Hepatocyte (in vitro differentiated cells): ENCODE data around the gene CCDC127. TPM values are rescaled to one million over a fixed set of nuclear protein-coding genes. Genes with fewer than 3 reads are reported as not detected.

Experiments used
- DNase-seq: peaks from one replicate; pipeline ENCODE4 v3.0.0-alpha.2; 2016; ENCODE audit warnings: low spot score
- H2AFZ ChIP-seq: fragments of 200-600 bp; sonication (generic); 2 replicates; pipeline ENCODE4 v1.6.0; 2016; ENCODE audit warnings: antibody characterized with exemption, mild to moderate bottlenecking
- H3K27ac ChIP-seq: fragments of 200-600 bp; sonication (generic); 2 replicates; pipeline ENCODE4 v1.5.1; 2016; ENCODE audit warnings: mild to moderate bottlenecking
- H3K27me3 ChIP-seq: fragments of 200-600 bp; sonication (generic); 2 replicates; pipeline ENCODE4 v1.6.1; 2016
- H3K36me3 ChIP-seq: fragments of 200-600 bp; sonication (generic); replicated peaks from 2 replicates; pipeline ENCODE4 v1.5.1; 2016; ENCODE audit warnings: low read depth; ENCODE audit not compliant: insufficient read depth
- H3K4me1 ChIP-seq: fragments of 200-600 bp; sonication (generic); 2 replicates; pipeline ENCODE4 v1.5.1; 2016; ENCODE audit warnings: mild to moderate bottlenecking, moderate library complexity; ENCODE audit not compliant: insufficient read depth
- H3K4me2 ChIP-seq: fragments of 200-600 bp; sonication (generic); 2 replicates; pipeline ENCODE4 v1.6.0; 2016
- H3K4me3 ChIP-seq: fragments of 200-600 bp; sonication (generic); 2 replicates; pipeline ENCODE4 v1.5.1; 2016; ENCODE audit warnings: mild to moderate bottlenecking
- H3K79me2 ChIP-seq: fragments of 200-600 bp; sonication (generic); 2 replicates; pipeline ENCODE4 v1.6.0; 2017; ENCODE audit warnings: mild to moderate bottlenecking
- H3K9me2 ChIP-seq: fragments of 200-600 bp; sonication (generic); replicated peaks from 2 replicates; pipeline ENCODE4 v1.6.0; 2017; ENCODE audit warnings: mild to moderate bottlenecking; ENCODE audit not compliant: insufficient read depth
- H3K9me3 ChIP-seq: fragments of 200-600 bp; sonication (generic); 2 replicates; pipeline ENCODE4 v1.5.1; 2016; ENCODE audit warnings: low read depth, mild to moderate bottlenecking
- H4K20me1 ChIP-seq: fragments of 200-600 bp; sonication (generic); 2 replicates; pipeline ENCODE4 v1.6.0; 2016; ENCODE audit warnings: mild to moderate bottlenecking; ENCODE audit not compliant: insufficient read depth, poor library complexity, severe bottlenecking
- CTCF ChIP-seq: fragments of 200-600 bp; sonication (generic); IDR thresholded peaks from 2 replicates; pipeline ENCODE4 v1.5.1; 2016; ENCODE audit warnings: antibody characterized with exemption, mild to moderate bottlenecking; ENCODE audit not compliant: poor library complexity
- EZH2 ChIP-seq: fragments of 200-600 bp; sonication (generic); IDR thresholded peaks from 2 replicates; pipeline ENCODE4 v1.6.1; 2016; ENCODE audit warnings: antibody characterized with exemption, mild to moderate bottlenecking, borderline replicate concordance
- EZH2phosphoT487 ChIP-seq: fragments of 200-600 bp; sonication (generic); IDR thresholded peaks from one replicate; pipeline ENCODE4 v1.6.1; 2018; ENCODE audit warnings: antibody characterized with exemption, mild to moderate bottlenecking, low read depth, moderate library complexity; ENCODE audit not compliant: unreplicated experiment, severe bottlenecking
- WGBS: methylation state at CpG from one replicate; pipeline ENCODE4 v1.1.6; 2016; ENCODE audit warnings: low lambda C conversion rate; ENCODE audit errors: missing lambda C conversion rate; 5-methylcytosine and 5-hydroxymethylcytosine counted together
- polyA plus RNA-seq: library from polyadenylated mRNA; unstranded; fragments of >200 nt; fragmentation: Nextera tagmentation; extraction: Ambion mirVana; gene quantifications from 2 replicates; pipeline ENCODE4 v1.2.1, GENCODE V29; 2016
- total RNA-seq: library from RNA; depleted of rRNA; stranded (reverse); fragments of >200 nt; gene quantifications from 2 replicates; pipeline ENCODE4 v1.2.3, GENCODE V29; 2014

The CCDC127 gene
- total and polyA plus RNA-seq, 2 experiments from 2014 or later: 4.8 to 13.7 TPM

GRCh38 chr5:200985-201384, 17.0 kb downstream of the CCDC127 start:
- H3K36me3 ChIP-seq: no peaks in the 10 kb centered on the region
- no peak for DNase-seq
- WGBS: 81% methylated on average over 3 of the region's 4 CpGs
- no peak overlapping the region for H2AFZ ChIP-seq
- H3K9me2 ChIP-seq: no peaks in the 10 kb centered on the region
- H3K27ac ChIP-seq: no peak overlapping the region
- no peaks in the 10 kb centered on the region for H3K27me3 ChIP-seq
- no peak overlapping the region for H3K4me3 ChIP-seq
- H3K79me2 ChIP-seq: peaks cover 12% of the 10 kb centered on the region
- no peaks in the 10 kb centered on the region for H4K20me1 ChIP-seq
- no peak for TF ChIP-seq EZH2
- TF ChIP-seq EZH2phosphoT487: no peak
- no peak for TF ChIP-seq CTCF
- no peaks in the 10 kb centered on the region for H3K9me3 ChIP-seq
- no peaks in the 10 kb centered on the region for H3K4me1 ChIP-seq
- H3K4me2 ChIP-seq: no peak overlapping the region

GRCh38 chr5:199950-200645, 17.9 kb downstream of the CCDC127 start:
- Histone ChIP-seq H3K36me3 (no peaks in the 10 kb centered on the region), H3K4me3 (no peak overlapping the region), H2AFZ (no peak overlapping the region), H3K4me1 (no peaks in the 10 kb centered on the region), H3K9me2 (no peaks in the 10 kb centered on the region), H4K20me1 (no peaks in the 10 kb centered on the region), H3K9me3 (no peaks in the 10 kb centered on the region), H3K79me2 (peaks cover 7% of the 10 kb centered on the region), H3K27me3 (no peaks in the 10 kb centered on the region), H3K4me2 (no peak overlapping the region), H3K27ac (no peak overlapping the region)
- 91% methylated on average over 23 of the region's 23 CpGs for WGBS
- DNase-seq: no peak
- no peak for TF ChIP-seq CTCF
- TF ChIP-seq EZH2: no peak
- no peak for TF ChIP-seq EZH2phosphoT487

- H3K4me1 ChIP-seq: no peaks in the 10 kb centered on the region
- no peaks in the 10 kb centered on the region for H3K9me3 ChIP-seq
- H3K4me3 ChIP-seq: no peak overlapping the region
- TF ChIP-seq CTCF (no peak), EZH2 (no peak), EZH2phosphoT487 (no peak)
- H3K79me2 ChIP-seq: peaks cover 3% of the 10 kb centered on the region
- H2AFZ ChIP-seq: no peak overlapping the region
- no peaks in the 10 kb centered on the region for H3K9me2 ChIP-seq
- WGBS: 100% methylated on average over 13 of the region's 16 CpGs
- no peak overlapping the region for H3K4me2 ChIP-seq
- no peak for DNase-seq
- no peak overlapping the region for H3K27ac ChIP-seq
- no peaks in the 10 kb centered on the region for H3K27me3 ChIP-seq
- no peaks in the 10 kb centered on the region for H3K36me3 ChIP-seq
- no peaks in the 10 kb centered on the region for H4K20me1 ChIP-seq
Observed at GRCh38 chr5:199197-199949, 18.6 kb downstream of the CCDC127 start.
